MCF 10A (cell line): Measurements from ENCODE around the gene NDUFS6. TPM values are rescaled to one million over a fixed set of nuclear protein-coding genes. Genes with fewer than 3 reads are reported as not detected.

Source experiments
- BruUV-seq: library from RNA; stranded (reverse); fragments of 400-500 nt; replicated peaks from 2 replicates; lab custom pipeline; 2021; lab: Mats Ljungman, UMichigan
- CTCF ChIA-PET: fragments of 300-600 bp; sonication (Branson Sonifier 250); formaldehyde crosslinking; extraction: SDS; loops from one replicate; lab custom pipeline; 2021; ENCODE audit warnings: antibody characterized with exemption, inconsistent platforms; lab: Yijun Ruan, JAX
- POLR2A ChIA-PET: fragments of 300-600, 350-650 bp; sonication (Branson Sonifier 250); formaldehyde crosslinking; extraction: SDS; loops from one replicate; lab custom pipeline; 2020; ENCODE audit warnings: antibody characterized with exemption, inconsistent platforms; lab: Yijun Ruan, JAX
- DNase-seq: peaks from one replicate; pipeline ENCODE4 v3.0.0-alpha.2; 2018; ENCODE audit not compliant: unreplicated experiment
- H3K27ac Mint-ChIP-seq: one replicate; pipeline ENCODE4 v1.8.0; 2022; ENCODE audit warnings: mild to moderate bottlenecking, low read depth, mixed read lengths; ENCODE audit not compliant: unreplicated experiment
- H3K27me3 Mint-ChIP-seq: one replicate; pipeline ENCODE4 v1.8.0; 2022; ENCODE audit warnings: mixed read lengths; ENCODE audit not compliant: insufficient read depth, unreplicated experiment
- H3K36me3 Mint-ChIP-seq: one replicate; pipeline ENCODE4 v1.8.0; 2022; ENCODE audit warnings: mild to moderate bottlenecking, moderate library complexity, mixed read lengths; ENCODE audit not compliant: insufficient read depth, unreplicated experiment
- H3K4me1 Mint-ChIP-seq: one replicate; pipeline ENCODE4 v1.8.0; 2022; ENCODE audit warnings: mixed read lengths; ENCODE audit not compliant: insufficient read depth, unreplicated experiment
- H3K4me3 Mint-ChIP-seq: one replicate; pipeline ENCODE4 v1.8.0; 2022; ENCODE audit warnings: mild to moderate bottlenecking, moderate library complexity, mixed read lengths; ENCODE audit not compliant: unreplicated experiment
- H3K9me3 Mint-ChIP-seq: one replicate; pipeline ENCODE4 v1.8.0; 2022; ENCODE audit warnings: mixed read lengths; ENCODE audit not compliant: unreplicated experiment
- intact Hi-C: fragments of 100-400 bp; cut with micrococcal nuclease; formaldehyde crosslinking; loops from 2 replicates; pipeline ENCODE4 v1.14.1; 2022
- total RNA-seq: library from RNA; stranded (reverse); gene quantifications from 2 replicates; pipeline ENCODE4 v1.2.3, GENCODE V29; 2022
- TF ChIP-seq, protein P1 (sequence below): fragments of 200-600 bp; IDR thresholded peaks from one replicate; pipeline ENCODE4 v1.8.0; 2022; ENCODE audit warnings: antibody characterized with exemption, mild to moderate bottlenecking; ENCODE audit not compliant: unreplicated experiment

Gene NDUFS6
- total RNA-seq, 1 experiment from 2014 or later, result 65.6 TPM

DNA sequence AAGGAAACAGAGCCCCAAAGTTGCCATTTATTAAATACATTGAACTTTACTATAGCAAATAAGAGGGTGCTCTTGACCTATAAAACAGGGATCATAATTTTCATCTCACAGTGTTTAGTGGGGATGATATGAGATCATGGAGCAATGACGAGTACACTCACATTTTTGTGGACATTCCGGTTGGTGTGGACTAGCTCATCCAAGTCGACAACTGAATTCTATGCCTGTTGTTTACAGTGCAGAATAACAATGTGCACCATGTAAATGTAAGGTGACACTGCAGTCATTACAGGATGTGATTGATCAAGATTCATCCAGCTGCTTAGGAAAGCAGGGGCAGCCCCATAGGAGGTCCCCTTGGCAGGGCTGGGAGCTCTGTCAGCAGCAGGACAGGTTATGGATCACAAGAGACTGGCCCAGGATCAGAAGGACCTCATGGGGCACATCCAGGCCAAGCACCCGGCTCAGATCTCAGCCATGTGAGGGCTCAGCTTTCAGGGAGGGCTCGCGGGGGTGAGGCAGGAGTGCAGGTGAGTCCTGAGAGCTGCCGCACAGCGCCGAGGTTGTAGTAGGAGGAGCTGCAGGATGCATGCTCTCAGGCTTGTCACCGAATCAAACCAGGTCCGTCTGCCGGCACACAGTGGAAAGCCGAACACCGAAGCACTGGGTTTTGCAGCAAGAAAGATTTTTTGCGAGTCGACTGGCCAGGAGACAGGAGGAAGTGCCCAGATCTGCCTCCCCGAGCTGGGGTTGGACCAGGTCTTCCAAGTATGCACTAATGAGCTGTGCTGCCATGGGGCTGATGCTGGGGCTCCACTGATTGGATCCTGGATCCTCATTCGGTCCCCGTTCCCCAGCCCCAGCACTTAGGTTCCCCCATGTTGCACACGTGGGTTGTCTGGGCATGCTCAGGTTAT, 29.8 kb upstream of the NDUFS6 start:
- H3K9me3 Mint-ChIP-seq, result no peaks in the 10 kb centered on the region
- H3K4me3 Mint-ChIP-seq, result no peak overlapping the region
- intact Hi-C loops, result no loop called here
- H3K36me3 Mint-ChIP-seq, result no peaks in the 10 kb centered on the region
- H3K27me3 Mint-ChIP-seq, result peaks cover 14% of the 10 kb centered on the region
- no peak overlapping the region for H3K27ac Mint-ChIP-seq
- POLR2A ChIA-PET, result interaction anchor here (0.6 to 0.7 kb wide), 3 partner anchors 107 to 697 kb away, joined by 3 to 6 read pairs (median 3); no protein-coding TSS in a partner anchor
- H3K4me1 Mint-ChIP-seq, result no peaks in the 10 kb centered on the region
- CTCF ChIA-PET, result interaction anchor here (0.7 to 4.2 kb wide), 3 partner anchors 8 to 481 kb away, joined by 3 to 21 read pairs (median 4); no protein-coding TSS in a partner anchor
- TF ChIP-seq, protein P1, sequence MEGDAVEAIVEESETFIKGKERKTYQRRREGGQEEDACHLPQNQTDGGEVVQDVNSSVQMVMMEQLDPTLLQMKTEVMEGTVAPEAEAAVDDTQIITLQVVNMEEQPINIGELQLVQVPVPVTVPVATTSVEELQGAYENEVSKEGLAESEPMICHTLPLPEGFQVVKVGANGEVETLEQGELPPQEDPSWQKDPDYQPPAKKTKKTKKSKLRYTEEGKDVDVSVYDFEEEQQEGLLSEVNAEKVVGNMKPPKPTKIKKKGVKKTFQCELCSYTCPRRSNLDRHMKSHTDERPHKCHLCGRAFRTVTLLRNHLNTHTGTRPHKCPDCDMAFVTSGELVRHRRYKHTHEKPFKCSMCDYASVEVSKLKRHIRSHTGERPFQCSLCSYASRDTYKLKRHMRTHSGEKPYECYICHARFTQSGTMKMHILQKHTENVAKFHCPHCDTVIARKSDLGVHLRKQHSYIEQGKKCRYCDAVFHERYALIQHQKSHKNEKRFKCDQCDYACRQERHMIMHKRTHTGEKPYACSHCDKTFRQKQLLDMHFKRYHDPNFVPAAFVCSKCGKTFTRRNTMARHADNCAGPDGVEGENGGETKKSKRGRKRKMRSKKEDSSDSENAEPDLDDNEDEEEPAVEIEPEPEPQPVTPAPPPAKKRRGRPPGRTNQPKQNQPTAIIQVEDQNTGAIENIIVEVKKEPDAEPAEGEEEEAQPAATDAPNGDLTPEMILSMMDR, result no peak
- BruUV-seq, result no TSS peak
- no peak for DNase-seq

DNA sequence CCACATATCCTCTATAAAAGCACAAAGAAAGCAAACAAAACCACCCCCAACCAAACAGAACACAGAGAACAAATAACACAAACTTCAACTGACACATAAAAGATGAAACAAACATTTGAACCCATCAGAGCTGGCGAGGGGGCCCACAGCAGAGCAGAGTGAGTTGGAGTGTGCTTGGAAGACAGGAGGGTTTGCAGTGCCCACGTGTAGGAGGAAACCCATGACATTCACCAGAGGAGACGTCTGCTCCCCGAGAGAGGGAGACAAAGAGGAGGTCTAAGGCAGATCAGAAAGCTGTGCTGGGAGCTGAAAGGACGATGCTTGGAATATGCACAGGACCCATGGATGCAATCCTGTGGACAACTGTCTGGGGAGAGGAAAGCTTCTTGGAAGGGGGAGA, 28.6 kb upstream of the NDUFS6 start:
- peak; percentile 60 for DNase-seq
- H3K9me3 Mint-ChIP-seq, result no peaks in the 10 kb centered on the region
- intact Hi-C loops, result no loop called here
- ChIA-PET CTCF (interaction anchor here (0.9 to 4.2 kb wide), 3 partner anchors 9 to 34 kb away, joined by 3 to 21 read pairs (median 4); no protein-coding TSS in a partner anchor), POLR2A (no interaction called here)
- H3K27me3 Mint-ChIP-seq, result peaks cover 14% of the 10 kb centered on the region
- BruUV-seq, result no TSS peak
- TF ChIP-seq, protein P1, result peak; percentile 24
- H3K4me3 Mint-ChIP-seq, result no peak overlapping the region
- H3K27ac Mint-ChIP-seq, result no peak overlapping the region
- H3K36me3 Mint-ChIP-seq, result no peaks in the 10 kb centered on the region
- no peaks in the 10 kb centered on the region for H3K4me1 Mint-ChIP-seq

DNA sequence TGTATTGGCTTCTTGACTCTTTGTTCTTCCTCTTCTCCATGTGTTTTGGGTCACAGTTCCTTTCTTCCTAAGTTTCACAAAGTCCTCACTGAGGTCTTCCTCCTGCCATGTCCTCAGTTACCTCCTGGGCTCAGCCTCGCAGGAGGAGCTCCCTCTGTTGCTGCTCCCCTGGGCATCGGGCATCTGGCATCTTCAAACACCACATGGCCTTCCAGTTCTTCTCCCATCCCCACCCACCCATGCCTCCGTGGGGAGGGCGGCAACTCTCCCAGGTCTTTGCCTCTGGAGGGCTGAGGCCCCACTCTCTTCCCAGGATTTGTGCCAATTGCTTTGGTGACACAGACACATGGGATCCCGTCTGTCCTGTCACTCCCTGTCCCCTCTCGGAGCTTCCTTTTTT, 24.4 kb upstream of the NDUFS6 start:
- POLR2A ChIA-PET, result interaction anchor here (1.3 kb wide), 1 partner anchor 13 kb away, joined by 4 read pairs; no protein-coding TSS in a partner anchor
- TF ChIP-seq, protein P1, result no peak
- intact Hi-C loops, result no loop called here
- H3K27ac Mint-ChIP-seq, result no peak overlapping the region
- CTCF ChIA-PET, result interaction anchor here (0.7 to 1.9 kb wide), 4 partner anchors 10 to 24 kb away, joined by 3 to 4 read pairs (median 4); no protein-coding TSS in a partner anchor
- no peaks in the 10 kb centered on the region for H3K27me3 Mint-ChIP-seq
- no peak for DNase-seq
- no peak overlapping the region for H3K4me3 Mint-ChIP-seq
- H3K36me3 Mint-ChIP-seq, result no peaks in the 10 kb centered on the region
- no peaks in the 10 kb centered on the region for H3K4me1 Mint-ChIP-seq
- BruUV-seq, result no TSS peak
- no peaks in the 10 kb centered on the region for H3K9me3 Mint-ChIP-seq
